ENCODE measurements around the gene APAF1.

- no peak for TF ChIP-seq CTCF (IDR thresholded peaks at IDR 0.05; ENCODE audit: low read length)
- no peak for TF ChIP-seq EZH2 (IDR thresholded peaks at IDR 0.05; ENCODE audit: borderline replicate concordance, low read length)
These were observed 107.6 kb downstream of the APAF1 start for GRCh38 chr12:98752726-98753125.
